H1 (cell line): ENCODE measurements around the gene SLMAP.

Experiments used
- CBX5 ChIP-seq: fragments of 300-800, 300-1000 bp; sonication (generic); IDR thresholded peaks from 2 replicates; pipeline ENCODE4 v1.7.1; 2016; ENCODE audit warnings: antibody characterized with exemption, low read length, low read depth
- GTF2F1 ChIP-seq: IDR thresholded peaks from 2 replicates; pipeline ENCODE4 v1.6.1; 2012; ENCODE audit warnings: low read depth, low read length, improper control_type of control experiment, borderline replicate concordance
- POLR2A ChIP-seq, 2 experiments: IDR thresholded peaks; 1 replicate in 1 of 2; 2 replicates in 1 of 2; pipeline ENCODE4 v1.6.1; 2011; ENCODE audit warnings: low read depth in 2 of 2, low read length in 2 of 2, mild to moderate bottlenecking in 2 of 2; ENCODE audit errors: control extremely low read depth in 1 of 2
- RNF2 ChIP-seq: fragments of 200-900, 300-1000 bp; sonication (generic); IDR thresholded peaks from 2 replicates; pipeline ENCODE4 v1.7.1; 2016; ENCODE audit warnings: borderline replicate concordance, low read depth, mild to moderate bottlenecking, antibody characterized with exemption, low read length; ENCODE audit not compliant: poor library complexity, severe bottlenecking; ENCODE audit errors: missing control alignments
- SIN3A ChIP-seq, 2 experiments: IDR thresholded peaks in 1 of 2; conservative IDR thresholded peaks in 1 of 2; 2 replicates each; pipeline ENCODE4 v1.6.1; 2011 to 2012; ENCODE audit warnings: low read length in 2 of 2, improper control_type of control experiment in 1 of 2, low read depth in 1 of 2, mild to moderate bottlenecking in 1 of 2
- SP2 ChIP-seq: IDR thresholded peaks from 2 replicates; pipeline ENCODE4 v1.6.1; 2012; ENCODE audit warnings: mild to moderate bottlenecking, low read length, inconsistent platforms
- TF ChIP-seq, protein P1 (sequence below), 3 experiments: IDR thresholded peaks; 1 replicate in 2 of 3; 2 replicates in 1 of 3; pipeline versions ENCODE4 v1.5.1 to v1.6.1; 2011; ENCODE audit warnings: low read length in 3 of 3, mild to moderate bottlenecking in 3 of 3, inconsistent platforms in 2 of 3, low read depth in 1 of 3, moderate library complexity in 1 of 3; ENCODE audit not compliant: insufficient read depth in 1 of 3; ENCODE audit errors: control extremely low read depth in 1 of 3

DNA sequence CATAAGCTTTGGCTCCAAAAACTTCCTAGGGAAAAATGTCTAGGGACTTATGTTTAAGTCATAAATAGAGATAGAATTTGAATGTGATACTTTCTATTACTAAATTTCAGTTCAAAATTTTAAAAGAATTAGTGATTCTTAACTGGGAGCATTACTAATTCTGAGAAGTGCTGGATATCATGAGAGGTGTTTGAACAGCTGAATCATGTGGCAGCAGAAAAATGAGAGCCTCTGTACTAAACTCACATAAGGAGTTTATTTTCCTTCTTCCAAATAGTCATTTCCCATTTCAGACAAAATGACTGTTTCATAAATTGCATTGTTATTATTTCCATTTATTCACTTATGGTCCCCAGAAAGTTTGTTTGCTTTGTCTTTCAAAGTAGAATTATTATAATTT lies 62.7 kb downstream of the SLMAP start:
- TF ChIP-seq, protein P1, sequence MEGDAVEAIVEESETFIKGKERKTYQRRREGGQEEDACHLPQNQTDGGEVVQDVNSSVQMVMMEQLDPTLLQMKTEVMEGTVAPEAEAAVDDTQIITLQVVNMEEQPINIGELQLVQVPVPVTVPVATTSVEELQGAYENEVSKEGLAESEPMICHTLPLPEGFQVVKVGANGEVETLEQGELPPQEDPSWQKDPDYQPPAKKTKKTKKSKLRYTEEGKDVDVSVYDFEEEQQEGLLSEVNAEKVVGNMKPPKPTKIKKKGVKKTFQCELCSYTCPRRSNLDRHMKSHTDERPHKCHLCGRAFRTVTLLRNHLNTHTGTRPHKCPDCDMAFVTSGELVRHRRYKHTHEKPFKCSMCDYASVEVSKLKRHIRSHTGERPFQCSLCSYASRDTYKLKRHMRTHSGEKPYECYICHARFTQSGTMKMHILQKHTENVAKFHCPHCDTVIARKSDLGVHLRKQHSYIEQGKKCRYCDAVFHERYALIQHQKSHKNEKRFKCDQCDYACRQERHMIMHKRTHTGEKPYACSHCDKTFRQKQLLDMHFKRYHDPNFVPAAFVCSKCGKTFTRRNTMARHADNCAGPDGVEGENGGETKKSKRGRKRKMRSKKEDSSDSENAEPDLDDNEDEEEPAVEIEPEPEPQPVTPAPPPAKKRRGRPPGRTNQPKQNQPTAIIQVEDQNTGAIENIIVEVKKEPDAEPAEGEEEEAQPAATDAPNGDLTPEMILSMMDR (IDR thresholded peaks at IDR 0.05; ENCODE audit: control extremely low read depth in 1 of 3, insufficient read depth in 1 of 3, low read depth in 1 of 3, low read length in 3 of 3) = no peak
- TF ChIP-seq POLR2A (IDR thresholded peaks at IDR 0.05; ENCODE audit: control extremely low read depth in 1 of 2, low read depth in 2 of 2, low read length in 2 of 2) = no peak
- no peak for TF ChIP-seq SIN3A (conservative IDR thresholded peaks at IDR 0.05 in 1 of 2, IDR thresholded peaks at IDR 0.05 in 1 of 2; ENCODE audit: low read depth in 1 of 2, low read length in 2 of 2)
- no peak for TF ChIP-seq CBX5
- TF ChIP-seq GTF2F1 = no peak
- no peak for TF ChIP-seq SP2
- no peak for TF ChIP-seq RNF2
